Islet of Langerhans (tissue), 1 donor: ENCODE measurements around the gene SNW1.
A peak's percentile ranks its signal among the peaks of the same experiment; 100 is the strongest.
"Not testable (repeated sequence)": the region's sequence is repeated elsewhere in the genome, so short reads cannot be mapped to it uniquely, and the experiment has no call there.

Source experiments
- FAIRE-seq: peaks from one replicate; lab custom pipeline; 2011; peaks lifted over from hg19 to GRCh38; lab: Jason Lieb, UNC

The SNW1 gene

DNA sequence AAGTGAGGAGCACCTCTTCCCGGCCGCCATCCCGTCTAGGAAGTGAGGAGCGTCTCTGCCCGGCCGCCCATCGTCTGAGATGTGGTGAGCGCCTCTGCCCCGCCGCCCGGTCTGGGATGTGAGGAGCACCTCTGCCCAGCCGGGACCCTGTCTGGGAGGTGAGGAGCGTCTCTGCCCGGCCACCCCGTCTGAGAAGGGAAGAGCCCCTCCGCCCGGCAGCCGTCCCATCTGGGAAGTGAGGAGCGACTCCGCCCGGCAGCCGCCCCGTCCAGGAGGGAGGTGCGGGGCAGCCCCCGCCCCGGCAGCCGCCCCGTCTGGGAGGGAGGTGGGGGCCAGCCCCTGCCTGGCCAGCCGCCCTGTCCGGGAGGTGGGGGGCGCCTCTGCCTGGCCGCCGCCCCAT, 13.5 kb downstream of the SNW1 start:
- FAIRE-seq = not testable (repeated sequence)

DNA sequence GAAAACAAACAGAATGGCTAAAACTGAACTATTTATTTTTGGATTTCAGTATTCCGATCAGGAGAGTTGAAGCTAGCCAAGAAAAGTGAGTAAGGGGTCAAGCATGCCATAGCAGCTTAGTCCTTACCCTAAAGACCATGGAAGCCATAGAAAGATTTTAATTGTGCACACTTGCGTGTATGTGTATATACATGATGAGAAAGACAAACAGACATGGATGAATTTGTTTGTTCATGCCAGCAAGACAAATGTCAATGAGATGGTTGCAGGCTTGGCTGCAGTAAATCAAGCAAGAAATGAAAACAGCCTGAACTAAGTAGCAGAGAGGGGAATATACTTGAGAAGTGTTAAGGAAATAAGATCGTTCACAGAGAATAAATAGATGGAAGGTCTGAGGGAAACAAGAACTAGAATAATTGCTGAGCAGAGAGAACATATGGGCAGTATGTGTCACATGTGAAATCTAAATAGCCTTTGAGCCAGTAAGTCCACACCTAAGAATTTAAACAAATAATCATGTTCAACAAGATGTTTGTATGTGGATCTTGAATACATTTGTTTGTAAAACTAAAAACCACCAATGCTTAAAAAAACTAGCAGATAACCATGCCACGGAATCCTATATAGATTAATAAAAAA, 14.8 kb downstream of the SNW1 start:
- FAIRE-seq = no peak

DNA sequence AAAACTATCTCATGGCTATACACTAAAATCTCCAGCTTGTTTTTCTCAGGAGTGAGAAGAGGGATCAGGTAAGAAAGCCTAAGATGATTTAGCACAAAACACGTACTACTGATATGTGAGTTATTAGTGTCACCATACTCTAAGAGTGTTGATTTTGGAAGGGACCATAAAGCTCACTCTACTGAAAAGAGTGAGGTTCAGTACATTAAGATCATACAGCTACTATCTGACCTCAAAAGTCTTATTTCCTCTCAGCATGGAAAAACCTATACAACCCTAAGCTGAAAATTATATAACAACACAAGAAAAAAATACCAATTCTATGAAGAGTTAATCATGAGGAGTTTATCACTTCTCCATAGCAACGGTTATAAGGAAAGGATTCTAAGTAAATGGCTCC, 19.5 kb downstream of the SNW1 start:
- no peak for FAIRE-seq

DNA sequence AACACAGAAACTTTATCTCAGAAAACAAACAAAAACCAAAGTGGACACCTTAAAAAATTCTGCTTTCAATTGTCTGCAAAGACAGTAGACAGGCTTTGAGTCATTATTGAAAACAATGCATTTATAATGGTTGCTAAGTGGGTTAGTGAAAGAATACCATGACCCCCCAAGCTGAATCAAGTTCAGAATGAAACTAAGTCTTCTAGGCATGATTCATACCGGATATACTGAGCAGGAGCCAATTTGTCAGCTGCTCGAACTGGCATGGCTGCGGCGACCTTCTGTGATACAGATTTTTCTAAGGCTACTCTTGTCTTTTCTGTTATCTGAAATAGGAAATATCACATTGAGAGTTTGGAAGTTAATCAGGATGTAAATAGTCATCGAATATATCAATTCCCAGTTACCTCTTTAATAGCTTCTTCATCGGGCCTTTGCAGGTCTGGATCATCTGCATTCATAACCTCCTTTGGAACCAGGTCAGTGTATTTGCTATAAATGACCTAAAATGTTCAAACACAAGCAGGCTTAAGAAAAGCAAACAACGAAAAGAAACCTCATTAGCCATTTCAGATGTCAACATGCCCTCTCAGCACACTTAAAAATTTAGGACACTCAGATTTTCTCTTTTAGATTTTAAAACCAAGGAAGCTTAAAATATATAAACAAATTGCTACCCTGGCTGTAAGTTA, 22.3 kb downstream of the SNW1 start:
- peak; percentile 95 for FAIRE-seq

DNA sequence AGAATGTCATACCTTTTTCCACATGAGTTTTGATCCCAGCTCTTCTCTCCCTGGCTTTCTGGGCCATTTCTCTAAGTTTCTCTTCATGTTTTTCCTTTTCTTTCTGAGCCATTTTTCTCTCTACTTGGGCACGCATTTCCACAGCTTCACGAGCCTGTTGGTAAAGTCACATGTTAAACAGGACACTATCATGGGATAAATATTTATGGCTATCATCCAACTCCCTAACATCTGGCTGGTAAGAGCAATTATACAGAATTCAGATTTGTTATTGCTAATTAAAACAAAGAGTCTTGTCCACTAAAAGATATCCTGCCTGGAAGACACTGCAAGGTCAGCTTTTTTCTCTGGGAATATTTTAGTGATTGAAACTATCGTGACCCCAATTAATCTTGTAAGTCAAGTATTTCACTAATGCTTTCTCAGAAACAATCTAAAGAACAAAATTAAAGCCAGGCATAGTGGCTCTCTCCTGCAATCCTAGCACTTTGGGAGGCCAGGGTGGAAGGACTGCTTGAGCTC, 29.9 kb downstream of the SNW1 start:
- FAIRE-seq = peak; percentile 61

DNA sequence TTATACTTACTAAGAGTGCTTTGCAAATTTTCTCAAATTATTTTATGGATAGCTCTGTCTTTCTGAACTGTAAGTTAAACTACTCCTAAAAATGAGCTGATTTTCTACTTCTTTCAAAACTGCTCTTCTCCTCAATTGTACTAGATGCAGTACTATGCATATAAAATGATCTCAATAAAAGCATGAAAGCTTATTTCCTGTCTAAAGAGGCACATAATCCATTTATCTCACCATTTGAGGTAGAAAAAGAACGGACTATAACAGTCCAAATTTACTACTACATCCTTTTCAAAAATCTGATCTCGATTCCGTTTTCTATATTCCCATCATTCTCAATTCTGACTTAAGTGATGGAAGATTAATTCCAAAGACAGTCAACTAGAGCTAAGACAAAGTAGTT, 38.7 kb downstream of the SNW1 start:
- no peak for FAIRE-seq

DNA sequence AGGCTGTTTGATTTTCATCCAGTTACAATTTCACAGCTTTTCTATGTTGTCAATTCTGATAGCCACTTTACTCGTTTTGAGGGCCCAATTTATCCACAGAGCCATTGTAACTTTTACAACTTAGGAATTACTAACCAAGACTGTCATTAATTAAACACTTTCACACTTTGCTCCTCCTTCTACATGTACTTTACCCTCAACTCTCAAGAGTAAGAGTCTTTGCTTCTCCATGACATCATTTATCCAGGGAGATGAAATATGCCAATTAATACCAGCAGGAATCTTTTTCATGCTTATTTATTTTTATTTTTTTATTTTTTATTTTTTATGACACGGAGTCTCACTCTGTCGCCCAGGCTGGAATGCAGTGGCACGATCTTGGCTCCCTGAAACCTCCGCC, 39.5 kb downstream of the SNW1 start:
- FAIRE-seq = no peak

DNA sequence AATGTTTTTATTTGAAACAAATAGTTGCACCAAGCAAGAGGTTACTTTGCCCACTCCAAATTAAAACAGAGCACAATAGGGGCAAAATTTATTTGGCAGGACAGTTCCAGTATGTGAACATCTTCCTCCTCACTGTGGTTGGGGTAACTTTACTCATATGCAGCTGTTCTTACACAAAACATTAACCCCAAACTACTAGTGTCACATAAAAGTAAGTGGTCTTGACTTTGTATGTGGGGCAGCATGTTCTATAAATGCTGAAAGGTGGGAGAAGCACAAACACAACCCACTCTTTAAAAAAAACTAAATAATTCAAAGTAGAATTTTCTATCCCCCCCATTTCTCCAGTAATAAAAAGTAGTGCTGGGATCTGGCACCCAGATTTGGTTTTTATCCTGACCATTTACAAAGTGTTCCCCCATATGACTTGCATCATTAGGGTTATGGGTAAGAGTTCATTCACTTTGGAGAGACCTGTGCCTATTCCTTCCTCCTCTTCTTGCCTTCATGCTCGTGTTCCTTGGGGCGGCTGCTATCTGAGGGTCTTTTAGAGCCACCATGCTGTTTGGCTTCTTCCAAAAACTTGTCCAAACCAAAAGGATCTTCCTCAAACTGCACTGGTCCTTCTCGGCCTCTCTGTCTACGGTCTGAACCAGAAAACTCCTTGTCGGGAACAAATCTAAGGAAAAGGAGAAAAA, 43.2 kb downstream of the SNW1 start:
- FAIRE-seq = no peak

DNA sequence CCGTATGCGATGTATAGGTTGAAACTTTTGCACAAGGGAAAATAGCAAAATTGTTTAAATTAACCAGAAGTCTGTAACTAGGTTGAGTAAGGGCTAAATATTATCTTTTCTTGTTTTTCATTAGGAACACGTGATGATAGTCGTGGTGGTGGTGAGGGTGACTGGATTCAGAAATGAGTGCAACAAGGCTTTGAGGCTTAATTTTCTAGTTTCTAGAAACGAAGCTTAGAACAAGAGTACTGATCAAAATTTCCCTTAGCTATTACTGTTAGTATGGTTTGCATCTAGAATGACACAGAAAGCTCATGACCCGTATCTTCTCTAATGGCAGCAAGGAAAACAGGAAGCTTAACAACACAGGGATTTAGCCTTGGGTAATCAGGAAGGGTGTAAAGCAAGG, 46.0 kb downstream of the SNW1 start:
- no peak for FAIRE-seq

DNA sequence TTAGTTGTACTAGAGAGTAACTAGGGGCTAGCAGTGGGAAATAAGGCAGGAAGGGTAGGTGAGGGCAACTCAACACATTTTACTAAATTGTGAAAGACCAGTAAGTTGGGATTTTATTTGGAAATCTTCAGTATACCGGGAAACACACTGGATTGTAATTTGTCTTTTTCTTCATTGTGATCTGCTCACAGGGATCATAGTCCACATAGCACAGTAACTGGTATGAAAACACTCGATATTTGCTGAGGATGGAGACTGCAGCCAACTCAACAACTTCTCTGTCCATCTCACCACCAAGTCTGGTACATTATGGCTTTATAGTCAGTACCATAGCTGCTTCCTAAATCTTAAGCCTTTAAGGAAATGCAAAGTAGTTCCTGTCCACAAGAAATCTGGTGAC, 50.6 kb downstream of the SNW1 start:
- FAIRE-seq = no peak

DNA sequence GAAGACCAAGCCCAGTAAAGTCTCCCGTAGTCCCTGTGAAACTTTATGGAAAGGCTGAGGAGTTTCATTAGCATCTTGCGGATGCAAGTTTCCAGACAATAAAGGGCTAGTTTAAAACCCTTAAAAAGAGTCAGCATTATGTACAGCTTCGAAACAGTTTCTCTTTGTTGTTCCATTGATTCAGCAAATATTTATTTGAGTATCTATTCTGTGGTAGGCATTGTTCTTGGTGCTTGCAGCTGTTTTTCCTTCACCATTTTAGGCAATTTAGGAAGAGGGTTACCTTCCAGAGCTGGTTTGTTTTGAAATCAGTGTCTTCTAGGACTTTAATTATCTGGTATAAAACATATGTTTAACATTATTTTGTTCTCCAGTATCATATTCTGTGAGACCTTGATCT, 51.5 kb downstream of the SNW1 start:
- FAIRE-seq = no peak

DNA sequence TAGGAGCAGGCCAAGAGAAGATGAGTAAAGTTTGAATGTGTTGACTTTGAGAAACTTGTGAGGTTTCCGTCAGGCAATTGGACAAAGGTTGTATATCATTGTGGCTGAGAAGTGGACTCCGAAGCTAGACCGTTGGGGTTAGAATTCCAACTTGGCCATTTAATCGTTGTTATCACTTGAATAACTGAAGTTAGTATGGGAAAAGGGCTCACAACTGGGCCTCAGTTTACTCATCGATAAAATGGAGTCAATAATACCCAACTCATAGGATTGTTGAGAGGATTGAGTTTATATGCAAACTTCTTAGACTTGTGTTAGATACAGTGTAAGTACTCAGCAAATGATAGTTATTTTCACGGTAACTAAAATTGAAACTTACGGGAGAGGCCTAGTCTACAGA, 52.2 kb downstream of the SNW1 start:
- no peak for FAIRE-seq

DNA sequence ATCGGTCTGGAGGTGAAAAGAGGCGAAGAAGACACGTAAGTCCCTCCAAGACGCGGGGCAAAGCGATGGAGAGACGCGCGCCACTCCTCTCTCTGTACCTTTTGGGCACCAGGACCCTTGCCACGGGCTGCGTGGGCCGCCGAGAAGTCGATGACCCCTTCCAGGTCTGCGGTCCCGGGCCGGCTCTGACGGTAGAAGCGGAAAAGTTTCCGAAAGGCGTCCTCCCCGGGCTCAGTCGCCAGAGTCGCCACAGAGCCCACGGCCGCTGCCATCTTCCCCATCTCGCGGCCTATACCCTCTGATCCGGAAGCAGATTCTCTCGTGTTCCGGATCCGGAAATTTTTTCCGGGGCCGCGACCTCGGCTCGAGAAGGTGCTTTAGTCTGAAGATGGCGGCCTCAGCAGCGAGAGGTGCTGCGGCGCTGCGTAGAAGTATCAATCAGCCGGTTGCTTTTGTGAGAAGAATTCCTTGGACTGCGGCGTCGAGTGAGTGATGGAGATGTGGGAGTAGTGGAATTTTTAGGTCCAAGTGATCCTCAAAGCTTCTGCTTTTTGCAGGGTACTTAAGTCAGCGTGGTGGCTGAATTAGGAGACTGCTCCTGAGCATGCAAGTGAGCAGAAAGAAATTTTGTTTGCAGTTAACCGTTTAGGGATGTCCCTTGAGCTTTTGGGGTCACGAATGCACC, 53.1 kb downstream of the SNW1 start, which contains the start of the genes ALKBH1 and SLIRP:
TSS of gene ALKBH1 (minus strand) at position 300 of the 685 bp plus-strand sequence. CDS start at position 281, 19 bp downstream.
TSS of gene SLIRP (plus strand) at position 380 of the 685 bp plus-strand sequence. CDS start at position 389, 9 bp downstream.
- no peak for FAIRE-seq

DNA sequence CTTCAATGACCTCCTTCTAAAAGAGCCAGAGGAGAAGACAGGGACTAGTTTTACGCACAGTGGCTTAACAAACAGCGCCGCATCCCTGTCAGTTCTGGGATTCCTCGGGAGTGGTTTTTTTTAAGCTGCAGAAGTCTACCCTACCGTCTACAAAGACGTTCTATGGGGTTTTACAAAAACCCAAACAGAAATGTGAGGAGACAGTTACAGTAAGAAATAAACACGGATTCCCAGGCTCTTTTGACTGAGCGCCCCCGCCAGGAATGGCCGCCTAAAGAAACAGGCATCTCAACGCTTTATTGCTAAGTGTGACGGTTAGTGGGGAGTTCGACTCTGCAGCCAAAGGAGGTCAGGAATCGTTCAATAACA, 53.6 kb downstream of the SNW1 start:
- no peak for FAIRE-seq

DNA sequence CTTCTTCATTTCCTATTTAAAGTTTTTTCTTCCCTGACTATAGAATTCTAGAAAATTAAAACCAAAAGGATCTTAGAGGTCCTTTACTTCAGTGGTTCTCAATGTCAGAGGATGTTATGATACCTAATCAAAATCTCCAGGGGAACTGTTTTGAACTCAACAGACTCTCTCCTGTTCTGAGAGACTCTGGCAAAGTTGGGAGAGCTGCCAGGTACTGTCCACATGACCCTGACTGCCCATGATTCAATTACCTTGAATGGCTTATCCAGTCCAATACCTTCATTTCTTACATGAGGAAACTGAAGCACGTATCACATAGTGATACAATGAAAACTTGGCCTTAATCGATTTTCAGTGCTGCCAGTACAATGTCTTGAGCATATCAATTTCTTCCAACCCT, 69.7 kb downstream of the SNW1 start:
- peak; percentile 99 for FAIRE-seq

DNA sequence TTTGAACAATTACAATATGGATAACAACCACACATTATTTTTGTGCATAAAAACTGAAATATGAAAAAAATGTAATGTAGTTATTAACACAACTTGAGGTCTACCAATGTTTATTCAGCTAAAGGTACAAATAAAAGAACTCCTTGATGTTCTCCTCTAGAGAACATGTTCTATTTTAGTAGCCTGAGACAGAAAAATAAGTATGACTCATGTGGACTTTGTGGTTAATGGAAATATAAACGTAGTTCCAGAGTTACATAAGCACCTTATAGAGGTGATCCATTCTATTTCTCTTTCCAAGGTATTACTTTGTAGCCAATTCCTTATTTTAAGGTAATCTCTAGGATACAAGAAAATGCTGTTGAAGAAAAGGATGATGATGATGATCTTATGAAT, 78.8 kb downstream of the SNW1 start:
- peak; percentile 99 for FAIRE-seq

DNA sequence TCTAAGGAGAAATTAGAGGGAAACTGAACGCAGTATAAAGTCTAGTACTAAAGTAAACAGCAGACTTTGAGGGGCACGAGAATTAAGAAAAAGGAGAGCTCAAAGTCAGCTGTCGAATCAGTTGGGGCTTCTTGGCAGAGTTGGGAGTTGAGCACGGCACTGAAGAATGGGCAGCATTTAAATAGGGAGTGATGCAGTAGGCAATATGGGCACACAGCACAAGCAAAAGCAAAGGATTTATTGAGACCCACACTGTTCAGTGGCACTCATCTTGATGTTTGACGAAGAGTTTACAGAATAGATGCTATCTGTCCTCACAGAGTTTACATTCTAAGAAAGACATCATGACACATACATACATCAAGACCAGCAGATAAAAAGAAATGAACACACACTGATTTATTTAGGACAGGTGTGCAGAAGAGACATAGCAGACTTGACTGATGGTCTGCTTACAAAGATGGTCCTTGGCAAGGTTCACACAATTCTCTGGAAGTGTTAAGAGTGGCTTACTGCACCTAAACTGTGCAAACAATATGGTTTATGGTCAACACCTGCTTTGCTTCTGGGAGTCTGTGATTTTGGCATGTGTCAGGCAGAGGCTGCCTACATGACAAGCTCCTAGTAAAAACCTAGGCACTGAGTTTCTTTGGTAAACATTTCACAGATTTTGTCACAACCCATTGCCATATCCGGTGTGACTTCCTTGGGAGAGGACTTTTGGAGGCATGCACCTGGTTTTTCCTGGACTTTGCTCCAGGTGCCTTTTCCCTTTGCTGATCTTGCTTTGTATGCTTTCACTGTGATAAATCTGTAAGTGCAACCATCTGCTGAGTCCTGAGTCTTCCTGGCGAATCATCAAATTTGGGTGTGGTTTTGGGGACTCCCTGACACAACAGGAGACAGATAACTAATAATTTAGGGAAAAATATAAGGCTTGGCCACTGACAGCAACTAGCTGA, 79.5 kb downstream of the SNW1 start:
- FAIRE-seq = no peak

DNA sequence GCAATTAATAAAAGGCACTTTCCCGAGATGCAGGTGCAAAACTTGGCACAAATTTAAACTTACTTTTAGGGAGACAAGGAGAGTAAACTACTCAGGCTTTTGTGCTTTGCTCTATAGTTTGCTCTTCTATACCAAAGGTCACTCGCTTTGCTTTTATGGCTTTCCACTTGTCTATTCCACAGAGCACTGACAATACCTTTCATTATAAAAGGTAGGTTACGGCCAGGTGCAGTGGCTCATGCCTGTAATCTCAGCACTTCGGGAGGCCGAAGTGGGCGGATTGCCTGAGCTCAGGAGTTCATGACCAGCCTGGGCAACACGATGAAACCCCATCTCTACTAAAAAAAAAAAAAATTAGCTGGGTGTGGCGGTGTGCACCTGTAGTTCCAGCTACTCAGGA, 86.0 kb downstream of the SNW1 start:
- FAIRE-seq = no peak

DNA sequence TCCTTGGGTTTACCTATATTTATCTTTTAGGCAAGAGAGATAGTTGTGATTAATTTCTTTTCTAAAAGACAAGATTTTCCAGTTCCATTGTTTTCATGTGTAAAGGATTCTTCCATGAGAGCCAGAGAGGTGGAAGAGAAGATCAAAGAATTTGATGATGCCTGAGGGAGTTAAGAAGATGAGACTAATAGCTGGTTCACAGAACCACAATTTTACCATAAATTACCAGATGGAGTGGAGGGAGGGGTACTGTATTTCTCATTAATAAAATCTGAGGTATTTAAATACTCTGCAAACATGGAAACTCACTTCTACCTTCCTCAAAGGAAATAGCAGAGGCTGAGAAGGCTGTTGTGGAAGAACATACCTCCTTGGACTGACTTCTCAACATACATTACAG, 87.8 kb downstream of the SNW1 start:
- no peak for FAIRE-seq
